Chondrocyte (in vitro differentiated cells): ENCODE data around the gene MORN1. TPM values are rescaled to one million over a fixed set of nuclear protein-coding genes. Genes with fewer than 3 reads are reported as not detected.
"Not testable (repeated sequence)": the region's sequence is repeated elsewhere in the genome, so short reads cannot be mapped to it uniquely, and the experiment has no call there.

Source experiments
- DNase-seq: peaks from one replicate; pipeline ENCODE4 v3.0.0; 2021; ENCODE audit warnings: mixed read lengths, low spot score
- H3K27ac Mint-ChIP-seq: one replicate; pipeline ENCODE4 v1.8.0; 2021; ENCODE audit warnings: mild to moderate bottlenecking, moderate library complexity, mixed read lengths; ENCODE audit not compliant: unreplicated experiment
- H3K27me3 Mint-ChIP-seq: 2 replicates; pipeline ENCODE4 v1.8.0; 2021; ENCODE audit warnings: low read depth, mixed read lengths
- H3K36me3 Mint-ChIP-seq: 2 replicates; pipeline ENCODE4 v1.8.0; 2021; ENCODE audit warnings: low read depth, mixed read lengths
- H3K4me1 Mint-ChIP-seq: 2 replicates; pipeline ENCODE4 v1.8.0; 2021; ENCODE audit warnings: low read depth, mild to moderate bottlenecking, mixed read lengths
- H3K4me3 Mint-ChIP-seq: one replicate; pipeline ENCODE4 v1.8.0; 2021; ENCODE audit warnings: mild to moderate bottlenecking, moderate library complexity, mixed read lengths; ENCODE audit not compliant: unreplicated experiment
- H3K9me3 Mint-ChIP-seq: 2 replicates; pipeline ENCODE4 v1.8.0; 2021; ENCODE audit warnings: low read depth, mixed read lengths
- total RNA-seq: library from RNA; stranded (reverse); gene quantifications from 3 replicates; pipeline ENCODE4 v1.2.1, GENCODE V29; 2021
- TF ChIP-seq, protein P1 (sequence below): fragments of 200-600 bp; sonication (generic); IDR thresholded peaks from 2 replicates; pipeline ENCODE4 v1.5.0; 2021; ENCODE audit warnings: antibody characterized with exemption, mild to moderate bottlenecking, moderate library complexity

The MORN1 gene
- total RNA-seq, 1 donor from 2014 or later: 6.7 TPM

DNA sequence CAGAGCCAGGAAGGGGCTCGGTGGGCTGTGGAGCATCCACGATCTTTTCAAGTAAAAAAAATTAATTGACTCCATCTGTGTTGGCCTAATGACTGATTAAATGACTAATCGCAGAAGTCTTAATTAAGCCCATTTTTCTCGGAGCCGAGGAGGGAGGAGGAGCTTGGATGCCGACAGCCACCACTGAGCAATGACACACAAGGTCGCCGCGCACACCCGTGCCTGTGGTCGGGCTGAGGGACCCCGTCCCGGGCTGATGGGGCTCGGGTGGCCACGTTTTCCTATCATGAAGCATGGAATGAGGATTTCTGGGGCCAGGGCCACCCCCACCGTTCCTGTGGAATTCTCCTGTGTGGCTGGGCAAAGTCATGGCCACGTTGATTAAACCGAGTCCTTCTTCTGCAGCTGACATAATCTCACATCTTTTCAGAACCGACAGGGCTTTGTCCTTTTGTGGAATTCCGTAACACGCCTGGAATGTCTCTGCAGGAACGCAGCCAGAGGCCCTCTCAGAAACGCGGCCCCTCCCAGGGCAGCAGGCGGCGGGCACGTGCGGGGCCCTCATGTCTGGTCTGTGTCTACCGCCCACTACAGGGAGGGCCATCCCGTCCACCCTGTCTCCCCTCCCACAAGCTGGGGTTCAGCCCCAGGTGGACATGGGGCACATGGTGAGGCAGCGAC, 60.7 kb downstream of the MORN1 start:
- Mint-ChIP-seq H3K27ac (peak overlapping the region; percentile 91), H3K36me3 (no peaks in the 10 kb centered on the region), H3K9me3 (no peaks in the 10 kb centered on the region), H3K27me3 (no peaks in the 10 kb centered on the region), H3K4me1 (peaks cover 35% of the 10 kb centered on the region), H3K4me3 (no peak overlapping the region)
- no peak for DNase-seq
- TF ChIP-seq, protein P1, sequence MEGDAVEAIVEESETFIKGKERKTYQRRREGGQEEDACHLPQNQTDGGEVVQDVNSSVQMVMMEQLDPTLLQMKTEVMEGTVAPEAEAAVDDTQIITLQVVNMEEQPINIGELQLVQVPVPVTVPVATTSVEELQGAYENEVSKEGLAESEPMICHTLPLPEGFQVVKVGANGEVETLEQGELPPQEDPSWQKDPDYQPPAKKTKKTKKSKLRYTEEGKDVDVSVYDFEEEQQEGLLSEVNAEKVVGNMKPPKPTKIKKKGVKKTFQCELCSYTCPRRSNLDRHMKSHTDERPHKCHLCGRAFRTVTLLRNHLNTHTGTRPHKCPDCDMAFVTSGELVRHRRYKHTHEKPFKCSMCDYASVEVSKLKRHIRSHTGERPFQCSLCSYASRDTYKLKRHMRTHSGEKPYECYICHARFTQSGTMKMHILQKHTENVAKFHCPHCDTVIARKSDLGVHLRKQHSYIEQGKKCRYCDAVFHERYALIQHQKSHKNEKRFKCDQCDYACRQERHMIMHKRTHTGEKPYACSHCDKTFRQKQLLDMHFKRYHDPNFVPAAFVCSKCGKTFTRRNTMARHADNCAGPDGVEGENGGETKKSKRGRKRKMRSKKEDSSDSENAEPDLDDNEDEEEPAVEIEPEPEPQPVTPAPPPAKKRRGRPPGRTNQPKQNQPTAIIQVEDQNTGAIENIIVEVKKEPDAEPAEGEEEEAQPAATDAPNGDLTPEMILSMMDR: peak; percentile 26

DNA sequence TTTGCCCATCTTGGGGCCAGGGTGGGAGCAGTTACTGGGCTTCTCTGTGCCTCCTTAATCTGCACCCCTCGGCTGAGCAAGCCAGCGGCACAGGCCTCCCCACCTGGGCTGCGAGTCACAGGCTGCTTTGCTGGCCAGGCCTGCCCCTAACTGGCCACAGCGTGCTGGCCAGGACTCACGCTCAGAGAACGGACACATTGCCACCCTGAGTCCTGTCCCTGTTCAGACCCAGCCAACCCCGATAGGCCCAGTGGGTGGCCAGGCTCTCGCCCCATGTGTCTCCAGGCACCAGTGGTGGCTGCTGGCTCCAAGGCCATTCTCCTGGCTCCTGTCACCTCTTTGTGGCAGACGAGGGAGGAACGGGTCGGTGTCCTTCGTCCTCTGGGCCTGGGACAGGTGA, 61.3 kb downstream of the MORN1 start:
- DNase-seq: no peak
- TF ChIP-seq, protein P1: no peak
- no peaks in the 10 kb centered on the region for H3K36me3 Mint-ChIP-seq
- no peaks in the 10 kb centered on the region for H3K9me3 Mint-ChIP-seq
- no peak overlapping the region for H3K27ac Mint-ChIP-seq
- H3K27me3 Mint-ChIP-seq: no peaks in the 10 kb centered on the region
- peaks cover 30% of the 10 kb centered on the region for H3K4me1 Mint-ChIP-seq
- H3K4me3 Mint-ChIP-seq: no peak overlapping the region

- Mint-ChIP-seq H3K27ac (no peak overlapping the region), H3K4me1 (peaks cover 20% of the 10 kb centered on the region), H3K27me3 (no peaks in the 10 kb centered on the region), H3K9me3 (no peaks in the 10 kb centered on the region), H3K36me3 (no peaks in the 10 kb centered on the region), H3K4me3 (no peak overlapping the region)
- DNase-seq: no peak
- TF ChIP-seq, protein P1: no peak
These were observed 62.5 kb downstream of the MORN1 start for GRCh38 chr1:2328676-2329455.

GRCh38 chr1:2327841-2328240, 63.5 kb downstream of the MORN1 start:
- Mint-ChIP-seq H3K4me3 (no peak overlapping the region), H3K9me3 (no peaks in the 10 kb centered on the region), H3K36me3 (no peaks in the 10 kb centered on the region), H3K27ac (no peak overlapping the region), H3K4me1 (peaks cover 20% of the 10 kb centered on the region), H3K27me3 (no peaks in the 10 kb centered on the region)
- TF ChIP-seq, protein P1: no peak
- DNase-seq: no peak

DNA sequence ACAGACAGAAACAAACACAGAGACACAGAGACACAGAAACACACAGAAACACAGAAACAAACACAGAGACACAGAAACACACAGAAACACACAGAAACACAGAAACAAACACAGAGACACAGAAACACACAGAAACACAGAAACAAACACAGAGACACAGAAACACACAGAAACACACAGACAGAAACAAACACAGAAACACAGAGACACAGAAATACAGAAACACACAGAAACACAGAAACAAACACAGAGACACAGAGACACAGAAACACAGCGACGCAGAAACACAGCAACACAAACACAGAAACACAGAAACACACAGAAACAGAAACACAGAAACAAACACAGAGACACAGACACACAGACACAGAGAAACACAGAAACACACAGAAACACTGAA, 64.2 kb downstream of the MORN1 start:
- not testable (repeated sequence) for H3K4me3 Mint-ChIP-seq, DNase-seq, H3K27me3 Mint-ChIP-seq, H3K36me3 Mint-ChIP-seq, H3K9me3 Mint-ChIP-seq
- peak overlapping the region; percentile 73 for H3K27ac Mint-ChIP-seq
- H3K4me1 Mint-ChIP-seq: peaks cover 24% of the 10 kb centered on the region
